Activated CD8-positive, alpha-beta T cell treated with anti-CD3 and anti-CD28 coated beads for 36 hours (primary cell): ENCODE measurements around the gene PHLDB1. TPM values are rescaled to one million over a fixed set of nuclear protein-coding genes. Genes with fewer than 3 reads are reported as not detected.

ENCODE experiments used
- ATAC-seq: fragments of 200-7000 bp; cut with Tn5 transposase; one replicate; pipeline ENCODE4 v1.10.0; 2021; ENCODE audit warnings: mild to moderate bottlenecking, moderate library complexity
- CTCF ChIA-PET: fragments of 350-600 bp; sonication (Branson Sonifier 250); formaldehyde crosslinking; loops from one replicate; lab custom pipeline; 2021; ENCODE audit warnings: antibody characterized with exemption; lab: Charles Lee
- POLR2A ChIA-PET: fragments of 350-600 bp; sonication (Branson Sonifier 250); formaldehyde crosslinking; loops from one replicate; lab custom pipeline; 2021; ENCODE audit warnings: antibody characterized with exemption; lab: Charles Lee
- DNase-seq: peaks from one replicate; pipeline ENCODE4 v3.0.0-alpha.2; 2020
- H3K27ac Mint-ChIP-seq: one replicate; pipeline ENCODE4 v1.8.0; 2021; ENCODE audit warnings: mild to moderate bottlenecking, mixed read lengths
- H3K27me3 Mint-ChIP-seq: one replicate; pipeline ENCODE4 v1.8.0; 2021; ENCODE audit warnings: mixed read lengths
- H3K36me3 Mint-ChIP-seq: one replicate; pipeline ENCODE4 v1.8.0; 2021; ENCODE audit warnings: low read depth, mixed read lengths
- H3K4me1 Mint-ChIP-seq: one replicate; pipeline ENCODE4 v1.8.0; 2021; ENCODE audit warnings: low read depth, mixed read lengths
- H3K4me3 Mint-ChIP-seq: one replicate; pipeline ENCODE4 v1.8.0; 2021; ENCODE audit warnings: mild to moderate bottlenecking, moderate library complexity, mixed read lengths
- H3K9me3 Mint-ChIP-seq: one replicate; pipeline ENCODE4 v1.8.0; 2021; ENCODE audit warnings: mixed read lengths
- CTCF ChIP-seq: fragments of 200-600 bp; IDR thresholded peaks from one replicate; pipeline ENCODE4 v1.8.0; 2022; ENCODE audit warnings: antibody characterized with exemption, mild to moderate bottlenecking
- intact Hi-C: fragments of 100-400 bp; cut with micrococcal nuclease; formaldehyde crosslinking; loops from one replicate; pipeline ENCODE4 v1.10.0; 2022
- total RNA-seq, 2 experiments: library from RNA; stranded (reverse); gene quantifications; one replicate each; pipeline ENCODE4 v1.2.3, GENCODE V29; 2021

The PHLDB1 gene
- total RNA-seq, 2 experiments from 2014 or later, result 3.0 to 5.1 TPM

DNA sequence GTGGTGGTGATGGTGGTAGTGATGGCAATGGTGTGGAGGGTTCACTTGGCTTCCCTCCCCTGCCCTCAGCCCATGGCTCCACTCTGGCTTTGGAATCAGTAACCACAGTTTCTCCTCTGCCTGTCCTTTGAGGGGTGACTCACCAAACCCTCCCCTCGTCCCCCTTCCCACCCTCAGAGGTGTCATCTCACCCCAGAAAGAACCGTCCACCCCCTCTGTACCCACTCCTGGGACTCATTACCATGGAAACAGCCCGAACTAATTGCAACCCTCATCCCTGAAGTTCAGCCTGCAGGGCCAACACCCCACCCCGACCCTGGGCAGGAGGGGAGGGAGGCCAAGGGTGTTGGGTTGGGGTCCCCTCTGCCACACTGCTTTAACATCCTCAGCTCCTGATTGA lies 26.6 kb downstream of the PHLDB1 start:
- ATAC-seq (no peak), DNase-seq (no peak)
- ChIA-PET POLR2A (interaction anchor here (0.8 to 1.0 kb wide), 2 partner anchors 24 to 36 kb away, joined by 3 to 4 read pairs; no protein-coding TSS in a partner anchor), CTCF (interaction anchor here (1.0 to 1.3 kb wide), 3 partner anchors 12 to 323 kb away, joined by 3 read pairs; partner anchors contain the start of gene UPK2)
- Mint-ChIP-seq H3K27ac (no peak overlapping the region), H3K4me3 (no peak overlapping the region), H3K4me1 (no peaks in the 10 kb centered on the region), H3K36me3 (no peaks in the 10 kb centered on the region), H3K27me3 (no peaks in the 10 kb centered on the region), H3K9me3 (no peaks in the 10 kb centered on the region)
- intact Hi-C loops, result no loop called here
- TF ChIP-seq CTCF, result no peak

DNA sequence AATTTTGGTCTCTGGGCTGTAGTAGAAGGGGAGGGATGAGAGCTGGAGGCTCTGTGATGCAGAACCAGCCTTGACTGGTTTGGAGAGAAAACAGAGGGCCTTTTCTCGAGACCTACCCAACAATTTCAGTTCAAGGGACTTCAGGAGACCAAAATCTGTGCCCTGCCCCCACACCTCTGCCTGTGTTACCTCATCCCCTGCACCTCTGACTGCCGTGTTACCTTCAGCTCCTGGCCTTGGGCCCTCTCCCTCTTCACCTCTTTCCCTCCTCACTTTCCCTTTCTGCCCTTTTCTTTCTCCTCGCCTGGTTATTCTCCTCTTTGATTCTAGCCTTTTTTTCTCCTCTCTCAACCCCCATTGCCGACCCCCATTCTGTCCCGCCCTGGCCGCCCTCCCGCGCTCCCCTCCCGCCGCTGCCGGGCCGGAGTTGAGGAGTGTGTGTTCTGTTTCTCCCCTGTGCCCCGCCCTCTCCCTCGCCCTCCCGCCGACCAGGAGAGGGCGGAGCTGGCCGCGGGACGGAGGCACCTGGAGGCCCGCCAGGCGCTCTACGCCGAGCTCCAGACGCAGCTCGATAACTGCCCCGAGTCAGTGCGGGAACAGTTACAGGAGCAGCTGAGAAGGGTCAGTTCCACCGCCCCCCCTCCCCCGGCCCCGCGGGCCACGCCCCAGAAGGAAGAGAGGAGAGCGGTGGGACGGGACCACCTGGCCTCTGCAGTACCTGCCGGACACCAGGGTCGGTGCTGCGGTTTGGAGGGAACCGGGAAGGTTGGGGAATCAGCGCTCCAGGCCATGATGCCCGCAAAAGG lies 27.2 kb downstream of the PHLDB1 start:
- H3K4me3 Mint-ChIP-seq, result no peak overlapping the region
- no peaks in the 10 kb centered on the region for H3K27me3 Mint-ChIP-seq
- H3K27ac Mint-ChIP-seq, result no peak overlapping the region
- H3K9me3 Mint-ChIP-seq, result no peaks in the 10 kb centered on the region
- ChIA-PET POLR2A (interaction anchor here (0.8 kb wide), 2 partner anchors 18 to 24 kb away, joined by 3 read pairs; no protein-coding TSS in a partner anchor), CTCF (interaction anchor here (0.9 to 3.2 kb wide), 4 partner anchors 11 to 322 kb away, joined by 3 to 14 read pairs (median 3); partner anchors contain the start of gene UPK2)
- no peak for DNase-seq
- H3K36me3 Mint-ChIP-seq, result no peaks in the 10 kb centered on the region
- no peak for TF ChIP-seq CTCF
- peak; percentile 74 for ATAC-seq
- no peaks in the 10 kb centered on the region for H3K4me1 Mint-ChIP-seq
- intact Hi-C loops, result no loop called here

- ChIA-PET POLR2A (interaction anchor here (0.8 kb wide), 1 partner anchor 19 kb away, joined by 3 read pairs; no protein-coding TSS in a partner anchor), CTCF (interaction anchor here (0.9 to 3.2 kb wide), 5 partner anchors 12 to 1209 kb away, joined by 3 to 14 read pairs (median 3); partner anchors contain the start of gene UPK2)
- DNase-seq, result no peak
- no peak overlapping the region for H3K27ac Mint-ChIP-seq
- H3K9me3 Mint-ChIP-seq, result no peaks in the 10 kb centered on the region
- no peaks in the 10 kb centered on the region for H3K27me3 Mint-ChIP-seq
- intact Hi-C loops, result no loop called here
- no peak overlapping the region for H3K4me3 Mint-ChIP-seq
- no peak for TF ChIP-seq CTCF
- no peaks in the 10 kb centered on the region for H3K36me3 Mint-ChIP-seq
- no peaks in the 10 kb centered on the region for H3K4me1 Mint-ChIP-seq
- ATAC-seq, result no peak
Observed at GRCh38 chr11:118635237-118635591, 27.8 kb downstream of the PHLDB1 start.

GRCh38 chr11:118635642-118636041 lies 28.2 kb downstream of the PHLDB1 start:
- H3K36me3 Mint-ChIP-seq, result no peaks in the 10 kb centered on the region
- ChIA-PET POLR2A (interaction anchor here (1.0 kb wide), 1 partner anchor 321 kb away, joined by 3 read pairs; no protein-coding TSS in a partner anchor), CTCF (interaction anchor here (0.9 to 3.2 kb wide), 6 partner anchors 12 to 1209 kb away, joined by 3 to 14 read pairs (median 4); no protein-coding TSS in a partner anchor)
- H3K27ac Mint-ChIP-seq, result no peak overlapping the region
- no peaks in the 10 kb centered on the region for H3K27me3 Mint-ChIP-seq
- no peak for TF ChIP-seq CTCF
- intact Hi-C loops, result no loop called here
- H3K4me1 Mint-ChIP-seq, result no peaks in the 10 kb centered on the region
- ATAC-seq (no peak), DNase-seq (no peak)
- H3K4me3 Mint-ChIP-seq, result no peak overlapping the region
- no peaks in the 10 kb centered on the region for H3K9me3 Mint-ChIP-seq
